Raji (cell line): ENCODE measurements around the gene CREBRF.

Source experiments
- POLR2A ChIP-seq: IDR thresholded peaks from 2 replicates; pipeline ENCODE4 v1.6.1; 2011; ENCODE audit warnings: low read depth, low read length, control low read depth; ENCODE audit not compliant: insufficient read depth

Gene CREBRF

DNA sequence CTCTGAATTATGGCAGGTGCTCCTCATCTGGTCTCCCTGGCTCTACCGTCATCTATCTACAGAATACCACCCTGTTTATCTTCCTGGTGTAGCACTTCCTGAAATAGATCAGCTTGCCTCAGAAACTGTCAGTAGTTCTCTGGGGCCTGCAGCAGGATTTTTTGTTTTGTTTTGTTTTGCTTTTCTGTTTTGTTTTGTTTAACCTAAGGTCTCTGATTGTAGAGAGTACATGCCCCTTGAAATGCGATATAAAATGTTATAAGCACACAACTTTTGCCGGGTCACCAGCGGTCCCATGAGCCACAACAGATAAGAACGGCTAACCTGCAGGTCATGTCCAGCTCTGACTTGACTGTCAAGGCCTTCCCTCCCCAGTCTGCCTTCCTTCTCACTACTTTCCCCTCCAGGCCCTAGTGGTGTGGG lies 26.6 kb upstream of the CREBRF start:
- TF ChIP-seq POLR2A: no peak

DNA sequence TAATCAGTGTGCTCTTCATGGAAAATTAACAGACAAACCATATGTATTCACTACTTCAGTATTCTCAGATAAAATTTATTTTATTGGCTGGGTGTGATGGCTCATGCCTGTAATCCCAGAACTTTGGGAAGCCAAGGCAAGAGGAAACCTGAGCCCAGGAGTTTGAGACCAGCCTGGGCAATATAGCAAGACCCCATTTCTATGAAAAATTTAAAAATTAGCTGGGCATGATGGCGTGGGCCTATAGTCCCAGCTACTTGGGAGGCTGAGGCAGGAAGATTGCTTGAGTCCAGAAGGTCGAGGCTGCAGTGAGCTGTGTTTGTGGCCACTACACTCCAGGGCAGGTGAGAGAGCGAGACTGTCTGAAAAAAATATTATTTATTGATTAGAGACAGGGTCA lies 23.4 kb upstream of the CREBRF start:
- TF ChIP-seq POLR2A: no peak

DNA sequence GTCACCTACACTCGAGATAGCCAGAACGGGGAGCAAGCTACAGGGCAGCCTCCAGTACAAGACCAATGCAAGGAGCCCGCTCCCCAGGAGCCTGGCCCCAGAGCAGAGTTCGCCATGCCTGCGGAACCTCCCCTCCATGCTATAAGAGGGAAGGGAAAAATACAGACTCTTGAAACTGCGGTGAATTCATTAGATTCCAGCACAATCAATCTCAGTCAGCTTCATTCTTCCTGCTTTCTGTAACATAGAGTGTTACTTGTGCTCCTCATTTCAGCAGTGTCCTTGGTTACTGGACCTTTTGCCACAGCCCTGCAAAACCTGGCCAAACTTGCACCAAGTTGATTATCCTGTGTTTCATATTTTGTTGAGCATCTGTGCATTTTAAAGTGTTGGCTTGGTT lies 22.2 kb upstream of the CREBRF start:
- TF ChIP-seq POLR2A: no peak

DNA sequence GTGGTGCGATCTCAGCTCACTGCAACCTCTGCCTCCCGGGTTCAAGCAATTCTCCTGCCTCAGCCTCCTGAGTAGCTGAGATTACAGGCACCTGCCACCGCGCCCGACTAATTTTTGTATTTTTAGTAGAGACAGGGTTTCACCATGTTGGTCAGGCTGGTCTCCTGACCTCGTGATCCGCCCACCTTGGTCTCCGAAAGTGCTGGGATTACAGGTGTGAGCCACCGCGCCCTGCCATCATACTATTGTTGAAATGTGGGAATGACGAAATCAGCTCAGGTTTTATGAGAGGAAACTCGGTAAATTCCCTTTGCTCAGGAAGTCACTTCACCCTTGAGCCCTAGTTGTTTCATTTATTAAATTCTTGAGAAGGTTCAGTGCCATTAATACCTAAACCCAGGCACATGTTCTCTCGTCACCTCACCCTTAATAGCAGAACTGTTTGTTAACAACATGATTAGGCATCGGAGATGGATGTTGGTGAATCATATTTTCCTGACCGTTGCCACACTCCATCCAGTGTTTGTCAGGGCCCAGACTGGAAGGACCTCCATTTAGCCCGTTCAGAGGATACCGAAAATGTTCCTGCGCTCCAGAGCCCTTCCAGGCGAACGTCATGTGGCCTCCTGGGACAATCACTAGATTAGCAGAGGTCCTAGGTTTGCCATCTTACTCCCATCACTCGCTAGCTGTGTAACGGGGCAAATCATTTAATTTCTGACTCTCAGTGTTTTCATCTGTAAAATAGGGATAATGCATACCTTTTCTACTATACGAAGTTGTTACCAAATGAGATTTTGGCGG lies 20.0 kb upstream of the CREBRF start:
- TF ChIP-seq POLR2A: 0 out of 2 replicates have a peak, but pooled peaks have one; percentile 0

DNA sequence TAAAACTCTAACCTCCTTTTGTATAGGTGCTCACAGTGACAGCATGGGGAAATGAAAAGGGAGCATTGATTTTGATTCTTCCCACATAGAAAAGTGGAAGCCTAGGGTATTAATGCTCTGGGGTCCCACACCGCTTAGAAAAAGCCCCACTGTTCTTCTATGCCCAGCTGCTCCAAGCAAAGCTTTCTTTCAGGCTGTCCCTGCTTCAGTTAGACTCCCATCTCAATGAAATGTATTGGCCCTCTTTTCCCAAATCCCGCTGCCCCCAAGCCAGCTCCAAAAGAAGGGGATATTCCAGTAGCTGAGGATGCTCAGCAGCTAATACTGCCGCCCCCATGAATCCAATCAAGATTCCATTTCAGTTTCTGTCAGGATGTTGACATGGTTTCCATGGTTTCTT lies 17.0 kb upstream of the CREBRF start:
- TF ChIP-seq POLR2A: no peak

DNA sequence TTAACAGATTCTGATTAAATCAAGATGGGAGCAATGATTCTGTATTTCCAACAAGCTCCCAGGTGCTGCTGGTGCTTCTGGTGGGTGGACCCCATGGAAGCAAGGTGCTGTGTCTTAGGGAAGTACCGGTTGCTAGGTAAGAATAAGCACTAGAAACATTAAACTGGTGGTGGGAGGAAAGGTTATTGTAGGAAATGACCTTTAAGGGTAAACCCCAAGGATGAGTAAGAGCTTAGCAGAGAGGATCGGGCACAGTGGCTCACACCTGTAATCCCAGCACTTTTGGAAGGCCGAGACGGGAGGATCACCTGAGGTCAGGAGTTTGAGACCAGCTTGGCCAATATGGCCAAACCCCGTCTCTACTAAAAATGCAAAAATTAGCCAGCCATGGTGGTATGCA lies 16.2 kb upstream of the CREBRF start:
- TF ChIP-seq POLR2A: no peak

DNA sequence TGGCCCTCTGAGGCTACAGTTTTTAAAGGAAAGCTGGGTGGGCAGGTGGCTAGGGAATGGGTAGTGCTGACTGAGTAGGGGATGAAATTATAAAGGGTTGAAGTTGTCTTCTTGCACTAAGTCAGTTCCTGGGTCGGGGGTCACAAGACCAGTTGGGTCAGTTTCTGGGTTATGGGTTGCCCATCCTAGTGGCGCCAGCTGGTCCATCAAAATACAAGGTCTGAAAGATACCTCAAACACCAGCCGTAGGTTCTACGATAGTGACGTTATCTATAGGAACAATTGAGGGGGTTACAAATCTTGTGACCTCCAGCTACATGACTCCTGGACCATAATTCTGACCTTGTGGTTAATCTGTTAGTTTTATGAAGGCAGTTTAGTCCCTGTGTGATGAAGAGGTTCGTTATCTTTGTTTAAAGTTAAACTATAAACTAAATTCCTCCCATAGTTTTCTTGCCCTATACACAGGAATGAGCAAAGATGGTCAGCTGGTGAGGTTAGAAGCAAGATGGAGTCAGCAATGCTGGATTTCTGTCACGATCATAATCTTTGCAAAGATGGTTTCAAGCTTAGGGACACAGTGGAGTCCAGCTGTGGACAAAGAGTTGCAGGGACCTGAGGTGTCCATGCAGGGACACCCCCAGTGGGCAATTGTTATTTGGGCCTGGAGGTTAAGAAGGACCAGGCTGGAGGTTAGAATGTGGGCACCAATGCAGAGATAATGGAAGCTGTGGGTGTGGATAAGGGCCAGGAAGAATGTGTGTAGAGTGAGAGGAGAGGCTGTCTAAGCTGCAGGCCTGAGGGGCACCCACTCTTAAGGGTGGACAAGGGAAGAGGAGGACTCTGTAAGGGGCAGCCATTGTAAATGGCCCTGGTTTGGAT lies 14.0 kb upstream of the CREBRF start:
- no peak for TF ChIP-seq POLR2A

DNA sequence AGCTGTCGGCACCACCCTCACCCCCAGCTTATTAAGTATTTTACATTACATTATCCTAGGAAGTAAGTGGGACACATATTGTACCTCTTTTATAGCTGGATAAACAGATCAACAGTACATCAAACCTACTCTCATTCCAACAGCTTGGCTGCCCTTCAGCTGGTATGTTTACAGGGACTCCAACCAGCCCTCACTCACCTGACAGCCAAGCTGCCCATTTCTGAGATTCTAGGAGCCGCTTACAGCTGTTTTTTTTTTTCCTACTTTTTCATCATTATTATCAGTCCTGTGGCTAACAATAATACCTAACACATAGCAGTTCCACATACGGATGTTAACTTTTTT lies 13.4 kb upstream of the CREBRF start:
- no peak for TF ChIP-seq POLR2A

DNA sequence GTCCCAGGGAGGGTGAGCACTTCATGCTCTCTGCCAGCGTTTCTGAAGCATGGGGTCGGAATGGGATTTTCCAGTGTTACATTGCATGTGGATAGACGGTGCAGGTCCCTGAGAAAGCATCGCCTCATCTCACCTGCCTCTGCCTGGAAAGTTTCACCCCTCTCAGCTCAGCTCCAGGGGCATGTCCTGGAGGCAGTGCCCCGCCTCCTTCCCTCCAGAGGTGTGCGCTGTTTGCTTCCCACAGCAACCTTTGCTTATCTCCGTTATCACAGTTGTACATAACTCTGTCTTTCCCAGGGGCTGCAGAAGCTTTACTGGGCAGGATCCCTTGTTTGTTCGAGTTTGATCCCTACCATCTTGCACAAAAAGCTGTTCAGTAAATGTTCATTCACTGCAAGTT lies 10.7 kb upstream of the CREBRF start:
- TF ChIP-seq POLR2A: no peak

DNA sequence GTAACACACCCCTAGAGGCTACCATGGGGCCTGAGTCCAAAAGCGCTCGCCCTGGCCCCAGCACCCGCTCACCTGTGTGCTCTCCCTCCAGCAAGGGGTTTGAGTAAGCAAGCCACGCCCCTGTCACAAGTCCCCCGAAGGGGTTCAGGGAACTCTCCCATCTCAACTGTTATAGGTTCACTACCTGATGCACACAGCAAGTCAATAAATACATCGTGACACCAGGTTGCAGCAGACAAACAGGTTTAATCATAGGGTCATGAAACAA lies 8.4 kb upstream of the CREBRF start:
- TF ChIP-seq POLR2A: no peak

DNA sequence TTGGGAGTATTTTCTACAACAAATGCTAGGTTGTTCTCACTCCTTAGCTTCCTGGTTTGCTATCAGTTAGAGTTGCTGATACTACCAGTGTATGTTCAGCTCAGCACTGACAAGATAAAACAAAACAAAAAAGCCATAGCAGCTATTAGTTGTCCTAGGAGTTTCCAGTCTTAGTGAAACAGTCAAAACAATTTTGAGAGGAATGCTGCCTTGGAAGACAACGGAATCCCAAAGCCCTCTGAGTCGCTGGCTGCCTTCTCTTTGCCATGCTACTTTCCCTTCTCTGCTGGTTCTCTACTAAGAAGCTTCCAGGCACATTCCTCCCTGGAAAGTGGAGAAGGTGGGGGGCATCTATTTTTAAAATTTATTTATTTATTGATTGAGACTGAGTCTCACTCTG lies 5.4 kb upstream of the CREBRF start:
- no peak for TF ChIP-seq POLR2A

DNA sequence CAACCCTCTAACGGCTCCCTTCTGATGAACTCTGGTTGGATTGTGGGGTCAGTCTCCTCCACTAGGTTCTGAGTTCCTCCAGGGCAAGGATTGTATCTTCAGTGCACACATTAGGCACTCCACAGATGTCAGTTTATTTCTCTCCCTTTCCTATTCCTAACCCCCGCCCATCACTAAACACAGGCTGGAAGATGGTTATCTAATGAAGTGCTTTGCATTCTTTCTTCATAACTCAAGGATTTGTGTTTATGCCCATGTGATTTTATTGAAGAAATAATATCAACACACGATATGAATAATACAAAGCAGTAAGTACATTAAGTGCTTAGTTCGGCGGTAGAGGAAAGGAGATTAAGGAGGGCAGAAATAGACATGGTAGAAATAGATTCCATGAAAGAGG lies 4.4 kb upstream of the CREBRF start:
- TF ChIP-seq POLR2A: no peak

DNA sequence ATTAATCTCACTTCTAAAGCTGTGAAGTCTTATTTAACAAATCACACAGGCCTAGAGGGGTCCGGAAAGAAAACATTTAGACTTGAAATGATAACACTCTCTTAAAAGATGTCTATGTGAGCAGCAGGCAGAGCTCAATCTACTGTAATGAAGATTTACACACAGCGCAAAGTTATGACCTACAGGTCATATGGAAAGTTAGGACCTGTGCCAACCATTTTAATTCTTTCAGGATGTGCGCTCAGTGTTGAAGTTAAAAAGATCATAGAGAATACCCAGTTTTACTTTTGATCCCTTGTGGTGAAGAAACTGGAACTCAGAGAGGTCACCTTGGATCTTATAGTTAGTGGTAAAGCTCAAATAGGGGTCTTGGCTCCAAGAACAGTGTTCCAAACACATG lies 3.1 kb upstream of the CREBRF start:
- no peak for TF ChIP-seq POLR2A

DNA sequence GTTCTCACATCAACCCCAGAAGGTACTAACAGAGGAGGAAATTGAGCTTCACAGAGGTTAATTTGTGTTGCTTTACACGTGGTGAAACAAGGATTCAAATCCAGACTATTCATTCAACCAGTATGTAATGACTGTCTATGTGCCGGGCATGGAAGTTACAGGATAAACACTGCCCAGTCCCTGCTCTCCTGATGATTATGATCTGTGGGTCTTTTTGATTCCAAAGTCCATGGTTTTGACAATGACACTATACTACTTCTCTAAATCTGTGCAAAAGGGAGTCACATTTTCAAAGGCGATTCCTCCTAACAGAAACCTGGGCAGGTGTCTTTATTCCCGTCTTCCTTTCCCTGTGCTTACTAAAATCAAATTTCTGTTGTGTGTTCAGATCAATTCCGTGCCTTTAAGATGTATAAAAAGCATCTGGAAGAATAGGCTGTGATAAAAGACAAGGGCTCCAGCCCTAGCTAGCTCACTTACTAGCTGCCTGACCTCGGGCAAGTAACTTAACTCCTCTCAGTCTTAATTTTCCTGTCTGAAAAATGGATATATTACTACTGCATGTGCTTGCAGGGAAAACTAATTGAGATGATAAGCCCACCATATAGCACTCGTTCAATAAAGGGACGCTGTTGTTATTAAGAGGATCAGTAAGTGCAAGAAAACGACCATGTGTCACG lies 970 bp upstream of the CREBRF start:
- no peak for TF ChIP-seq POLR2A

DNA sequence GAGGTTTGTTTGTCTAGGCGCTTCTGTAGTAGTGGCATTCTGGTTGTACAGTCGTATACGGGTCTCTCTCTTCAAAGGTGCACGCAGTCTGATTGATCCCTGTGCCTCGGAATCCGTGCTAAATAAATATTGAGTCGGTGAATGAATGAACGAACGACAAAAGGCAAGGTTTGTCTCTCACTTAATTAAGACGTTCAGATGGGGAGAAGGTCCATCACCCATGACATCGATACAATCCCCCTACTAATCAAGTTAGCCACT lies 500 bp upstream of the CREBRF start:
- TF ChIP-seq POLR2A: no peak

DNA sequence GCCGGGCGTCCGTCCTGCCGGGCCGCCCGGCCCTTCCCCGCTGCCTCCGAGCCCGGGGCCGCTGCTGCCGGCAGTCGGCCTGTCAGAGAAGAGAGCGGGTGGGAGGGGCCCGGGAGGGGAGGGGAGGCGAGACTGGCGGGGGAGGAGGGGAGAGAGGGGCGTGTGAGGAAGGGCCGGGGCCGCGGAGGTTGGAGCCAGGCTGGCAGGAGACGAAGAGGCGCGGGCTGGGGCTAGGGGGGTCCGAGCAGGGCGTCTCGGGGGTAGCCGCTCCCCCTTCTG lies 570 bp downstream of the CREBRF start:
- no peak; the same call in 1 of the 2 replicates for TF ChIP-seq POLR2A
